Measurements from ENCODE around the gene POU5F1. TPM values are rescaled to one million over a fixed set of nuclear protein-coding genes. Genes with fewer than 3 reads are reported as not detected.
"Not testable (repeated sequence)": the region's sequence is repeated elsewhere in the genome, so short reads cannot be mapped to it uniquely, and the experiment has no call there.

Gene POU5F1
- polyA plus RNA-seq, 1 donor from 2014 or later, result 0.70 TPM

- peaks cover 10 to 32% (median 32%) of the 10 kb centered on the region in 3 donors for H3K4me1 Mint-ChIP-seq
- H3K36me3 Mint-ChIP-seq, result peaks cover 9% of the 10 kb centered on the region
- H3K4me3 Mint-ChIP-seq, result peak overlapping the region; percentile 95 to 100 (median 96)
- no peaks in the 10 kb centered on the region for H3K27me3 Mint-ChIP-seq
- peak overlapping the region; percentile 100 for H3K27ac Mint-ChIP-seq
- peaks cover 0 to 1% (median 0%) of the 10 kb centered on the region in 3 donors for H3K9me3 Mint-ChIP-seq
Observed at GRCh38 chr6:31197559-31198305, 27.2 kb upstream of the POU5F1 start.

- H3K4me3 Mint-ChIP-seq, result peak overlapping the region; percentile 95 to 100 (median 96)
- not testable (repeated sequence) for H3K9me3 Mint-ChIP-seq, H3K27me3 Mint-ChIP-seq, H3K36me3 Mint-ChIP-seq
- peak overlapping the region; percentile 100 for H3K27ac Mint-ChIP-seq
- H3K4me1 Mint-ChIP-seq, result peaks cover 15 to 26% (median 22%) of the 10 kb centered on the region in 3 donors
Observed at GRCh38 chr6:31196251-31197022, 26.0 kb upstream of the POU5F1 start.

- H3K4me1 Mint-ChIP-seq, result peaks cover 19 to 21% (median 20%) of the 10 kb centered on the region in 3 donors
Observed at GRCh38 chr6:31195308-31195979, 25.0 kb upstream of the POU5F1 start.

GRCh38 chr6:31194061-31194834 is 23.8 kb upstream of the POU5F1 start:
- Mint-ChIP-seq H3K4me3 (peak overlapping the region in 2 of 4 donors; percentile 25 to 44), H3K27ac (peak overlapping the region; percentile 6 to 82 (median 73)), H3K36me3 (peaks cover 4% of the 10 kb centered on the region), H3K9me3 (peaks cover 0 to 1% (median 0%) of the 10 kb centered on the region in 3 donors), H3K4me1 (peaks cover 16 to 21% (median 20%) of the 10 kb centered on the region in 3 donors), H3K27me3 (no peaks in the 10 kb centered on the region)

More at GRCh38 chr6:31195308-31195979, 25.0 kb upstream of the POU5F1 start:
- not testable (repeated sequence) for H3K27me3 Mint-ChIP-seq, H3K36me3 Mint-ChIP-seq, H3K9me3 Mint-ChIP-seq
- H3K4me3 Mint-ChIP-seq, result peak overlapping the region in 3 of 4 donors; percentile 49 to 96 (median 95)
- peak overlapping the region in 1 of 3 donors; percentile 100 for H3K27ac Mint-ChIP-seq

GRCh38 chr6:31193206-31193605 is 22.7 kb upstream of the POU5F1 start:
- peaks cover 13 to 21% (median 20%) of the 10 kb centered on the region in 3 donors for H3K4me1 Mint-ChIP-seq

GRCh38 chr6:31192431-31193105 is 22.1 kb upstream of the POU5F1 start:
- H3K4me3 Mint-ChIP-seq, result peak overlapping the region in 1 of 4 donors; percentile 32

More at GRCh38 chr6:31193206-31193605, 22.7 kb upstream of the POU5F1 start:
- H3K4me3 Mint-ChIP-seq, result no peak overlapping the region
- H3K9me3 Mint-ChIP-seq, result peaks cover 0 to 1% (median 0%) of the 10 kb centered on the region in 3 donors
- H3K27me3 Mint-ChIP-seq, result no peaks in the 10 kb centered on the region
- no peak overlapping the region for H3K27ac Mint-ChIP-seq
- H3K36me3 Mint-ChIP-seq, result peaks cover 3% of the 10 kb centered on the region

GRCh38 chr6:31190488-31190887 is 20.0 kb upstream of the POU5F1 start:
- Mint-ChIP-seq H3K9me3 (no peaks in the 10 kb centered on the region), H3K4me3 (peak overlapping the region in 1 of 4 donors; percentile 35), H3K36me3 (no peaks in the 10 kb centered on the region), H3K27ac (peak overlapping the region in 1 of 3 donors; percentile 60), H3K4me1 (peaks cover 6 to 24% (median 21%) of the 10 kb centered on the region in 3 donors), H3K27me3 (no peaks in the 10 kb centered on the region)

More at GRCh38 chr6:31192431-31193105, 22.1 kb upstream of the POU5F1 start:
- not testable (repeated sequence) for H3K36me3 Mint-ChIP-seq, H3K27me3 Mint-ChIP-seq, H3K9me3 Mint-ChIP-seq
- H3K4me1 Mint-ChIP-seq, result peaks cover 13 to 21% (median 15%) of the 10 kb centered on the region in 3 donors
- H3K27ac Mint-ChIP-seq, result peak overlapping the region in 2 of 3 donors; percentile 9 to 64

- H3K4me3 Mint-ChIP-seq, H3K27me3 Mint-ChIP-seq, H3K27ac Mint-ChIP-seq, H3K36me3 Mint-ChIP-seq, H3K9me3 Mint-ChIP-seq: not testable (repeated sequence)
- H3K4me1 Mint-ChIP-seq, result peaks cover 3 to 22% (median 18%) of the 10 kb centered on the region in 3 donors
Observed at GRCh38 chr6:31189223-31189622, 18.7 kb upstream of the POU5F1 start.

- H3K4me3 Mint-ChIP-seq, result no peak overlapping the region
- peaks cover 3 to 22% (median 16%) of the 10 kb centered on the region in 3 donors for H3K4me1 Mint-ChIP-seq
- H3K9me3 Mint-ChIP-seq, result no peaks in the 10 kb centered on the region
- no peaks in the 10 kb centered on the region for H3K27me3 Mint-ChIP-seq
- H3K27ac Mint-ChIP-seq, result no peak overlapping the region
- H3K36me3 Mint-ChIP-seq, result no peaks in the 10 kb centered on the region
Observed at GRCh38 chr6:31187780-31188194, 17.3 kb upstream of the POU5F1 start.

- no peaks in the 10 kb centered on the region for H3K9me3 Mint-ChIP-seq
- H3K4me3 Mint-ChIP-seq, result peak overlapping the region in 2 of 4 donors; percentile 71 to 76
- no peaks in the 10 kb centered on the region for H3K27me3 Mint-ChIP-seq
- peaks cover 3 to 17% (median 13%) of the 10 kb centered on the region in 3 donors for H3K4me1 Mint-ChIP-seq
- H3K36me3 Mint-ChIP-seq, result no peaks in the 10 kb centered on the region
- peak overlapping the region; percentile 89 to 96 (median 93) for H3K27ac Mint-ChIP-seq
Observed at GRCh38 chr6:31186052-31186734, 15.7 kb upstream of the POU5F1 start.

- H3K9me3 Mint-ChIP-seq, H3K27me3 Mint-ChIP-seq, H3K36me3 Mint-ChIP-seq: not testable (repeated sequence)
- peak overlapping the region in 2 of 3 donors; percentile 89 to 96 for H3K27ac Mint-ChIP-seq
- H3K4me1 Mint-ChIP-seq, result peaks cover 4 to 15% (median 13%) of the 10 kb centered on the region in 3 donors
- H3K4me3 Mint-ChIP-seq, result peak overlapping the region in 3 of 4 donors; percentile 5 to 76 (median 71)
Observed at GRCh38 chr6:31185695-31186051, 15.2 kb upstream of the POU5F1 start.

GRCh38 chr6:31183859-31184258 is 13.4 kb upstream of the POU5F1 start:
- not testable (repeated sequence) for H3K36me3 Mint-ChIP-seq, H3K27me3 Mint-ChIP-seq, H3K27ac Mint-ChIP-seq, H3K4me3 Mint-ChIP-seq, H3K9me3 Mint-ChIP-seq
- peaks cover 6 to 18% (median 17%) of the 10 kb centered on the region in 3 donors for H3K4me1 Mint-ChIP-seq

- H3K9me3 Mint-ChIP-seq, H3K27me3 Mint-ChIP-seq, H3K27ac Mint-ChIP-seq, H3K4me3 Mint-ChIP-seq, H3K36me3 Mint-ChIP-seq: not testable (repeated sequence)
- peaks cover 10 to 24% (median 22%) of the 10 kb centered on the region in 3 donors for H3K4me1 Mint-ChIP-seq
Observed at GRCh38 chr6:31183287-31183686, 12.8 kb upstream of the POU5F1 start.
